ENCODE data around the gene CTBS.

Gene CTBS

GRCh38 chr1:84573967-84574842 is at the start of gene CTBS:
TSS of gene CTBS (minus strand) at chr1:84574440. CDS start at chr1:84574415, 25 bp downstream.
- peak within 1 kb of the TSS; percentile 93 for H3K27ac ChIP-seq (ENCODE audit: extremely low read depth, low read depth, low read length)
- no peaks in the 10 kb centered on the region for H3K4me1 ChIP-seq (ENCODE audit: control insufficient read depth, insufficient read depth, low read length)
- ChIA-PET POLR2A (interaction anchor here (0.6 to 2.7 kb wide), 11 partner anchors 8 to 747 kb away, joined by 3 to 20 read pairs (median 5); partner anchors contain the start of genes GNG5, RPF1 and SPATA1), CTCF (interaction anchor here (0.6 to 1.8 kb wide), 5 partner anchors 14 to 340 kb away, joined by 3 to 5 read pairs (median 4); partner anchors contain the start of genes GNG5 and SPATA1)
- H3K9me3 ChIP-seq (ENCODE audit: control insufficient read depth, insufficient read depth, low read depth, low read length) = no peaks in the 10 kb centered on the region
- peaks cover 0 to 13% of the 10 kb centered on the region in 2 experiments; a peak in 1 of 3 replicates for H3K36me3 ChIP-seq (ENCODE audit: control insufficient read depth in 2 of 2, insufficient read depth in 1 of 2, low read length in 2 of 2)
- peak within 1 kb of the TSS; percentile 63 for H3K4me3 ChIP-seq (ENCODE audit: low read depth, low read length)
- TF ChIP-seq ZNF830 (tag by site-specific recombination; IDR thresholded peaks at IDR 0.05; ENCODE audit: low read depth) (no peak), FEZF1 (tag by site-specific recombination; IDR thresholded peaks at IDR 0.05) (no peak), ZNF10 (tag by site-specific recombination; IDR thresholded peaks at IDR 0.05) (no peak), ZNF561 (tag by site-specific recombination; IDR thresholded peaks at IDR 0.05; ENCODE audit: borderline replicate concordance) (peak; percentile 72; the same call in 1 of the 2 replicates), ZNF140 (tag by site-specific recombination; IDR thresholded peaks at IDR 0.05) (no peak), ZNF626 (tag by site-specific recombination; IDR thresholded peaks at IDR 0.05) (no peak), ZNF596 (tag by site-specific recombination; IDR thresholded peaks at IDR 0.05) (no peak), ZNF549 (tag by site-specific recombination; IDR thresholded peaks at IDR 0.05) (no peak), ZNF558 (tag by site-specific recombination; IDR thresholded peaks at IDR 0.05) (no peak), TSHZ1 (tag by site-specific recombination; IDR thresholded peaks at IDR 0.05; ENCODE audit: borderline replicate concordance) (no peak), PRDM6 (tag by site-specific recombination; IDR thresholded peaks at IDR 0.05) (no peak), ZNF560 (tag by site-specific recombination; IDR thresholded peaks at IDR 0.05; ENCODE audit: borderline replicate concordance) (no peak), ZNF391 (tag by site-specific recombination; IDR thresholded peaks at IDR 0.05; ENCODE audit: borderline replicate concordance, low read depth) (no peak), ZNF585B (tag by site-specific recombination; IDR thresholded peaks at IDR 0.05) (no peak), ZNF341 (tag by site-specific recombination; IDR thresholded peaks at IDR 0.05; ENCODE audit: low read depth) (no peak; the same call in 1 of the 2 replicates), AEBP2 (tag by site-specific recombination; IDR thresholded peaks at IDR 0.05; ENCODE audit: borderline replicate concordance) (no peak), YY1 (tag by site-specific recombination; IDR thresholded peaks at IDR 0.05) (no peak), OVOL3 (tag by site-specific recombination; IDR thresholded peaks at IDR 0.05) (no peak), ZNF571 (tag by site-specific recombination; IDR thresholded peaks at IDR 0.05) (no peak), TCF7L2 (IDR thresholded peaks at IDR 0.05; ENCODE audit: borderline replicate concordance, low read depth, low read length) (no peak), ZNF311 (tag by site-specific recombination; IDR thresholded peaks at IDR 0.05; ENCODE audit: borderline replicate concordance) (no peak), ZNF18 (tag by site-specific recombination; IDR thresholded peaks at IDR 0.05) (no peak), MYNN (tag by site-specific recombination; IDR thresholded peaks at IDR 0.05; ENCODE audit: borderline replicate concordance) (no peak), PRDM4 (tag by site-specific recombination; IDR thresholded peaks at IDR 0.05) (0 out of 2 replicates have a peak, but pooled peaks have one; percentile 14)
